ENCODE data around the gene FITM1.

DNA sequence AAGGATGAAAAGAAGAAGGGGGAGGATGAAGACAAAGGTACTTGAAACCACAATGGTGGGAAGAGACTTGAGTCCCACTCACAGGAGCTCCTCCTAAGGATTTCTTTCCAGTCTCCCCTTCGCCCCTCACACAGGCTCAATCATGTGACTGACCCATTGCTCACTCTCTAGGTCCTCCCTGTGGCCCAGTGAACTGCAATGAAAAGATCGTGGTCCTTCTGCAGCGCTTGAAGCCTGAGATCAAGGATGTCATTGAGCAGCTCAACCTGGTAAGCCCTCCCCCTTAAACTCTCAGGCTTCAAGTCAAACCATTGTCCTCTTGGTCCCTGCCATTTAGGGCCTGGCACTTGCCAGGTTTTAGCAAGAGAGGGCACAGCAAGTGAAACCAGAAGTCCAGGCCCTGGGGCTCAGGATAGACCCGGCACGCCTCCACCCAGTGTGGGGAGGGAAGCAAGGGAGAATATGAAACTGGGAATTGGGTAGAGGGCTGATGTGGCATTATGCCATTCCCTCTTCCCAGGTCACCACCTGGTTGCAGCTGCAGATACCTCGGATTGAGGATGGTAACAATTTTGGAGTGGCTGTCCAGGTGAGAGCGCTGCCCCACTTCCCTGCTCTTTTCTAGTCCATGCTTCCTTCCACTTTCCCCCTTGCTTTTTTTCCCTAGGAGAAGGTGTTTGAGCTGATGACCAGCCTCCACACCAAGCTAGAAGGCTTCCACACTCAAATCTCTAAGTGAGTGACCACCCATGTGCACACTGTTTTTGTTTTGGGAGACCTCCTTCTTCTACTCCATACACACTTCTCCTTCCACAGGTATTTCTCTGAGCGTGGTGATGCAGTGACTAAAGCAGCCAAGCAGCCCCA lies 7.3 kb downstream of the FITM1 start:
- TF ChIP-seq, protein P1, sequence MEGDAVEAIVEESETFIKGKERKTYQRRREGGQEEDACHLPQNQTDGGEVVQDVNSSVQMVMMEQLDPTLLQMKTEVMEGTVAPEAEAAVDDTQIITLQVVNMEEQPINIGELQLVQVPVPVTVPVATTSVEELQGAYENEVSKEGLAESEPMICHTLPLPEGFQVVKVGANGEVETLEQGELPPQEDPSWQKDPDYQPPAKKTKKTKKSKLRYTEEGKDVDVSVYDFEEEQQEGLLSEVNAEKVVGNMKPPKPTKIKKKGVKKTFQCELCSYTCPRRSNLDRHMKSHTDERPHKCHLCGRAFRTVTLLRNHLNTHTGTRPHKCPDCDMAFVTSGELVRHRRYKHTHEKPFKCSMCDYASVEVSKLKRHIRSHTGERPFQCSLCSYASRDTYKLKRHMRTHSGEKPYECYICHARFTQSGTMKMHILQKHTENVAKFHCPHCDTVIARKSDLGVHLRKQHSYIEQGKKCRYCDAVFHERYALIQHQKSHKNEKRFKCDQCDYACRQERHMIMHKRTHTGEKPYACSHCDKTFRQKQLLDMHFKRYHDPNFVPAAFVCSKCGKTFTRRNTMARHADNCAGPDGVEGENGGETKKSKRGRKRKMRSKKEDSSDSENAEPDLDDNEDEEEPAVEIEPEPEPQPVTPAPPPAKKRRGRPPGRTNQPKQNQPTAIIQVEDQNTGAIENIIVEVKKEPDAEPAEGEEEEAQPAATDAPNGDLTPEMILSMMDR (tag by site-specific recombination; IDR thresholded peaks at IDR 0.05) = no peak
- no peak for TF ChIP-seq ZNF341 (tag by site-specific recombination; IDR thresholded peaks at IDR 0.05; ENCODE audit: low read depth)
- TF ChIP-seq, protein P2, sequence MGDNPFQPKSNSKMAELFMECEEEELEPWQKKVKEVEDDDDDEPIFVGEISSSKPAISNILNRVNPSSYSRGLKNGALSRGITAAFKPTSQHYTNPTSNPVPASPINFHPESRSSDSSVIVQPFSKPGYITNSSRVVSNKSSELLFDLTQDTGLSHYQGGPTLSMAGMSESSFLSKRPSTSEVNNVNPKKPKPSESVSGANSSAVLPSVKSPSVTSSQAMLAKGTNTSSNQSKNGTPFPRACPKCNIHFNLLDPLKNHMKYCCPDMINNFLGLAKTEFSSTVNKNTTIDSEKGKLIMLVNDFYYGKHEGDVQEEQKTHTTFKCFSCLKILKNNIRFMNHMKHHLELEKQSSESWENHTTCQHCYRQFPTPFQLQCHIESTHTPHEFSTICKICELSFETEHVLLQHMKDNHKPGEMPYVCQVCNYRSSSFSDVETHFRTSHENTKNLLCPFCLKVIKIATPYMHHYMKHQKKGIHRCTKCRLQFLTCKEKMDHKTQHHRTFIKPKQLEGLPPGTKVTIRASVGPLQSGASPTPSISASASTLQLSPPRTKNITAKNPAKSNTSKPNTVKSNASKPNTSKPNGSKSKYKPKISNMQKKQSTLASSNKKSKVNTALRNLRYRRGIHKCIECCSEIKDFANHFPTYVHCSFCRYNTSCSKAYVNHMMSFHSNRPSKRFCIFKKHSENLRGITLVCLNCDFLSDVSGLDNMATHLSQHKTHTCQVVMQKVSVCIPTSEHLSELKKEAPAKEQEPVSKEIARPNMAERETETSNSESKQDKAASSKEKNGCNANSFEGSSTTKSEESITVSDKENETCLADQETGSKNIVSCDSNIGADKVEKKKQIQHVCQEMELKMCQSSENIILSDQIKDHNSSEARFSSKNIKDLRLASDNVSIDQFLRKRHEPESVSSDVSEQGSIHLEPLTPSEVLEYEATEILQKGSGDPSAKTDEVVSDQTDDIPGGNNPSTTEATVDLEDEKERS (tag by site-specific recombination; IDR thresholded peaks at IDR 0.05) = no peak
- no peak for TF ChIP-seq ZNF433 (tag by site-specific recombination; IDR thresholded peaks at IDR 0.05; ENCODE audit: low read depth)
- TF ChIP-seq ZBTB1 (tag by site-specific recombination; IDR thresholded peaks at IDR 0.05) = no peak
- no peak for TF ChIP-seq ZFP41 (tag by site-specific recombination; IDR thresholded peaks at IDR 0.05; ENCODE audit: borderline replicate concordance)
- TF ChIP-seq ZNF324 (tag by site-specific recombination; IDR thresholded peaks at IDR 0.05) = no peak
- TF ChIP-seq HOXA7 (CRISPR knock-in tag; IDR thresholded peaks at IDR 0.05; ENCODE audit: borderline replicate concordance) = no peak
- no peak for TF ChIP-seq ZSCAN23 (tag by site-specific recombination; IDR thresholded peaks at IDR 0.05)

Data from HEK293 (cell line).